ENCODE results near the gene ATP9B.

ATP9B gene

GRCh38 chr18:79396431-79397246, 327.4 kb downstream of the ATP9B start:
- peak; percentile 78 for DNase-seq (ENCODE audit: low read depth, low spot score)

- DNase-seq (ENCODE audit: low read depth, low spot score), result no peak
Observed at GRCh38 chr18:79397247-79397829, 328.1 kb downstream of the ATP9B start.

GRCh38 chr18:79397830-79398761, 328.9 kb downstream of the ATP9B start:
- DNase-seq (ENCODE audit: low read depth, low spot score), result no peak

GRCh38 chr18:79399275-79400081, 330.3 kb downstream of the ATP9B start:
- peak; percentile 39 for DNase-seq (ENCODE audit: low read depth, low spot score)

GRCh38 chr18:79400091-79400590, 330.9 kb downstream of the ATP9B start:
- peak; percentile 46 for DNase-seq (ENCODE audit: low read depth, low spot score)

GRCh38 chr18:79400591-79401381, 331.6 kb downstream of the ATP9B start:
- DNase-seq (ENCODE audit: low read depth, low spot score), result peak; percentile 26

- DNase-seq (ENCODE audit: low read depth, low spot score), result no peak
Observed at GRCh38 chr18:79401494-79402208, 332.5 kb downstream of the ATP9B start.

- DNase-seq (ENCODE audit: low read depth, low spot score), result no peak
Observed at GRCh38 chr18:79402209-79402576, 333.0 kb downstream of the ATP9B start.

GRCh38 chr18:79402977-79403722, 334.0 kb downstream of the ATP9B start:
- DNase-seq (ENCODE audit: low read depth, low spot score), result peak; percentile 60

GRCh38 chr18:79403723-79404566, 334.8 kb downstream of the ATP9B start:
- DNase-seq (ENCODE audit: low read depth, low spot score), result no peak

- no peak for DNase-seq (ENCODE audit: low read depth, low spot score)
Observed at GRCh38 chr18:79404567-79404910, 335.3 kb downstream of the ATP9B start.

- DNase-seq (ENCODE audit: low read depth, low spot score), result no peak
Observed at GRCh38 chr18:79405019-79405780, 336.0 kb downstream of the ATP9B start.

- no peak for DNase-seq (ENCODE audit: low read depth, low spot score)
Observed at GRCh38 chr18:79405781-79406575, 336.8 kb downstream of the ATP9B start.

GRCh38 chr18:79406708-79407107, 337.5 kb downstream of the ATP9B start:
- DNase-seq (ENCODE audit: low read depth, low spot score), result no peak

- DNase-seq (ENCODE audit: low read depth, low spot score), result no peak
Observed at GRCh38 chr18:79409313-79409712, 340.1 kb downstream of the ATP9B start.

GRCh38 chr18:79410171-79410641, 341.0 kb downstream of the ATP9B start:
- DNase-seq (ENCODE audit: low read depth, low spot score), result no peak
